GM12878 (cell line): ENCODE results near the gene INO80D. TPM values are rescaled to one million over a fixed set of nuclear protein-coding genes. Genes with fewer than 3 reads are reported as not detected.

Experiments used
- ASH2L ChIP-seq: fragments of 300-600, 200-600 bp; sonication (generic); IDR thresholded peaks from 2 replicates; pipeline ENCODE4 v1.6.1; 2017; ENCODE audit warnings: low read depth, mild to moderate bottlenecking, borderline replicate concordance
- BHLHE40 ChIP-seq, 2 experiments: fragments of 450-650 bp in 1 of 2; IDR thresholded peaks; 2 replicates each; pipeline ENCODE4 v1.6.1; 2011 to 2017; ENCODE audit warnings: low read depth in 2 of 2, borderline replicate concordance in 1 of 2, improper control_type of control experiment in 1 of 2, low read length in 1 of 2, mild to moderate bottlenecking in 1 of 2
- CEBPB ChIP-seq, 2 experiments: fragments of 150-350 bp in 1 of 2; IDR thresholded peaks; 2 replicates each; pipeline ENCODE4 v1.6.1; 2012 to 2014; ENCODE audit warnings: low read depth in 2 of 2, low read length in 2 of 2, borderline replicate concordance in 1 of 2, inconsistent platforms in 1 of 2
- CHD2 ChIP-seq: IDR thresholded peaks from 2 replicates; pipeline ENCODE4 v1.6.1; 2011; ENCODE audit warnings: low read depth, low read length, improper control_type of control experiment, borderline replicate concordance
- E2F4 ChIP-seq: IDR thresholded peaks from 2 replicates; pipeline ENCODE4 v1.6.1; 2012; ENCODE audit warnings: low read depth, low read length, improper control_type of control experiment
- FOS ChIP-seq: IDR thresholded peaks from 3 replicates; pipeline ENCODE4 v1.6.1; 2011; ENCODE audit warnings: borderline replicate concordance; ENCODE audit not compliant: insufficient read length; ENCODE audit errors: extremely low read depth
- HDGF ChIP-seq: fragments of 450-650 bp; IDR thresholded peaks from 2 replicates; pipeline ENCODE4 v1.6.1; 2016; ENCODE audit warnings: antibody characterized with exemption
- HSF1 ChIP-seq: fragments of 150-350 bp; IDR thresholded peaks from 2 replicates; pipeline ENCODE4 v1.6.1; 2014; ENCODE audit warnings: mild to moderate bottlenecking, low read depth, low read length
- IKZF2 ChIP-seq, 2 experiments: fragments of 450-650 bp; IDR thresholded peaks; 2 replicates each; pipeline ENCODE4 v1.6.1; 2017; ENCODE audit warnings: mild to moderate bottlenecking in 2 of 2, moderate library complexity in 2 of 2
- IRF4 ChIP-seq: IDR thresholded peaks from 2 replicates; pipeline ENCODE4 v1.6.1; 2011; ENCODE audit warnings: low read depth, low read length
- JUNB ChIP-seq: IDR thresholded peaks from 2 replicates; pipeline ENCODE4 v1.6.1; 2016; ENCODE audit warnings: antibody characterized with exemption, mild to moderate bottlenecking
- MTA2 ChIP-seq: fragments of 450-650 bp; IDR thresholded peaks from 2 replicates; pipeline ENCODE4 v1.6.1; 2016; ENCODE audit warnings: low read depth, mild to moderate bottlenecking, moderate library complexity
- MTA3 ChIP-seq: IDR thresholded peaks from 2 replicates; pipeline ENCODE4 v1.6.1; 2012; ENCODE audit warnings: low read length, inconsistent platforms, borderline replicate concordance
- NFXL1 ChIP-seq: fragments of 450-650 bp; IDR thresholded peaks from 2 replicates; pipeline ENCODE4 v1.6.1; 2017; ENCODE audit warnings: antibody characterized with exemption, mild to moderate bottlenecking, borderline replicate concordance
- NKRF ChIP-seq: fragments of 450-650 bp; conservative IDR thresholded peaks from 2 replicates; pipeline ENCODE4 v1.6.1; 2017; ENCODE audit warnings: mild to moderate bottlenecking, moderate library complexity
- NRF1 ChIP-seq: conservative IDR thresholded peaks from 2 replicates; pipeline ENCODE4 v1.6.1; 2011; ENCODE audit warnings: mild to moderate bottlenecking, low read depth, low read length, improper control_type of control experiment
- RB1 ChIP-seq: fragments of 450-650 bp; formaldehyde crosslinking; IDR thresholded peaks from 2 replicates; pipeline ENCODE4 v1.6.1; 2017; ENCODE audit warnings: mild to moderate bottlenecking, borderline replicate concordance
- SIX5 ChIP-seq: IDR thresholded peaks from 2 replicates; pipeline ENCODE4 v1.6.1; 2011; ENCODE audit warnings: mild to moderate bottlenecking, low read depth, low read length, moderate library complexity; ENCODE audit not compliant: severe bottlenecking
- SKIL ChIP-seq: fragments of 450-650 bp; IDR thresholded peaks from 2 replicates; pipeline ENCODE4 v1.6.1; 2017; ENCODE audit warnings: mild to moderate bottlenecking, low read depth, inconsistent platforms; ENCODE audit not compliant: poor library complexity, severe bottlenecking
- SMAD5 ChIP-seq: IDR thresholded peaks from 2 replicates; pipeline ENCODE4 v1.6.1; 2016; ENCODE audit warnings: antibody characterized with exemption, low read depth
- SPI1 ChIP-seq: IDR thresholded peaks from 2 replicates; pipeline ENCODE4 v1.6.1; 2011; ENCODE audit warnings: low read depth, mild to moderate bottlenecking, low read length, moderate library complexity, borderline replicate concordance; ENCODE audit not compliant: insufficient read depth
- SREBF2 ChIP-seq: IDR thresholded peaks from 2 replicates; pipeline ENCODE4 v1.6.1; 2012; ENCODE audit warnings: mild to moderate bottlenecking, low read length
- SRF ChIP-seq, 2 experiments: IDR thresholded peaks; 2 replicates each; pipeline ENCODE4 v1.6.1; 2011; ENCODE audit warnings: low read depth in 2 of 2, low read length in 2 of 2, mild to moderate bottlenecking in 1 of 2, moderate library complexity in 1 of 2
- YY1 ChIP-seq: IDR thresholded peaks from 2 replicates; pipeline ENCODE4 v1.6.1; 2011; ENCODE audit warnings: low read depth, mild to moderate bottlenecking, low read length
- ZBED1 ChIP-seq: IDR thresholded peaks from 2 replicates; pipeline ENCODE4 v1.6.1; 2016; ENCODE audit warnings: borderline replicate concordance
- ZNF622 ChIP-seq: fragments of 450-650 bp; IDR thresholded peaks from 2 replicates; pipeline ENCODE4 v1.6.1; 2017; ENCODE audit warnings: mild to moderate bottlenecking, inconsistent platforms
- ZZZ3 ChIP-seq: IDR thresholded peaks from 2 replicates; pipeline ENCODE4 v1.6.1; 2011; ENCODE audit warnings: low read depth; ENCODE audit not compliant: control insufficient read depth, insufficient read length
- polyA plus RNA-seq, 11 experiments: library from polyadenylated mRNA; depleted of rRNA in 4 of 11; unstranded in 6 of 11; stranded (reverse) in 5 of 11; fragments of >200 nt; fragmentation: Nextera tagmentation in 4 of 11; fragmentation: Illumina TruSeq in 1 of 11; extraction: Ambion mirVana in 4 of 11; extraction: Trizol in 1 of 11; gene quantifications; 1 replicate in 1 of 11; 2 replicates in 10 of 11; pipeline versions ENCODE4 v1.2.1 to v1.2.3, GENCODE V29; 2011 to 2016; ENCODE audit warnings: inconsistent platforms in 2 of 11, missing spikeins in 2 of 11, low read depth in 1 of 11
- total RNA-seq, 4 experiments: library from RNA; depleted of rRNA in 3 of 4; stranded (reverse); fragments of >200 nt in 3 of 4; fragmentation: Illumina TruSeq in 1 of 4; extraction: Trizol in 1 of 4; gene quantifications; 2 replicates each; pipeline versions ENCODE4 v1.2.1 to v1.2.3, GENCODE V29; 2013 to 2021

Gene INO80D
- total and polyA plus RNA-seq, 10 of the 15 experiments (the other 5 are each of a cell fraction or from before 2014, with no cell fraction given), result 0.73 to 16.3 (median 4.7) TPM

GRCh38 chr2:206084439-206084869 is 1.5 kb downstream of the INO80D start (continued):
- TF ChIP-seq BHLHE40 (IDR thresholded peaks at IDR 0.05; ENCODE audit: borderline replicate concordance in 1 of 2, low read depth in 2 of 2, low read length in 1 of 2), result no peak
- TF ChIP-seq SKIL, result no peak
- TF ChIP-seq YY1, result no peak
- TF ChIP-seq MTA2, result no peak
- no peak for TF ChIP-seq IRF4
- TF ChIP-seq RB1, result no peak
- no peak for TF ChIP-seq CHD2
- TF ChIP-seq HSF1, result no peak
- no peak for TF ChIP-seq JUNB
- no peak for TF ChIP-seq SMAD5
- no peak for TF ChIP-seq FOS
- no peak for TF ChIP-seq SIX5
- no peak for TF ChIP-seq NFXL1
- TF ChIP-seq SPI1, result peak; percentile 34; the same call in 1 of the 2 replicates
- no peak for TF ChIP-seq ZBED1
- TF ChIP-seq ZZZ3, result no peak
- no peak for TF ChIP-seq HDGF
- 0 out of 4 replicates have a peak, but pooled peaks of 1 of the 2 experiments have one; percentile 5 for TF ChIP-seq SRF (IDR thresholded peaks at IDR 0.05; ENCODE audit: low read depth in 2 of 2, low read length in 2 of 2)
- TF ChIP-seq IKZF2 (IDR thresholded peaks at IDR 0.05), result peak; percentile 73 to 76
- TF ChIP-seq E2F4, result no peak
- TF ChIP-seq ASH2L, result no peak
- TF ChIP-seq CEBPB (IDR thresholded peaks at IDR 0.05; ENCODE audit: borderline replicate concordance in 1 of 2, low read depth in 2 of 2, low read length in 2 of 2), result no peak
- no peak for TF ChIP-seq MTA3
- no peak; the same call in 1 of the 2 replicates for TF ChIP-seq NKRF
- no peak for TF ChIP-seq NRF1
- no peak for TF ChIP-seq SREBF2
- no peak for TF ChIP-seq ZNF622
